Epithelial cell of esophagus (primary cell): ENCODE data around the gene PNMA8B.

Experiments
- DNase-seq: peaks from one replicate; pipeline ENCODE4 v3.0.0; 2010; ENCODE audit warnings: low read depth
- H3K4me3 ChIP-seq: 2 replicates; pipeline ENCODE4 v1.5.1; 2011; ENCODE audit warnings: mild to moderate bottlenecking, low read length, control low read depth
- CTCF ChIP-seq: IDR thresholded peaks from 2 replicates; pipeline ENCODE4 v1.5.1; 2011; ENCODE audit warnings: low read depth, mild to moderate bottlenecking, low read length, control low read depth, inconsistent platforms; ENCODE audit not compliant: insufficient read depth; ENCODE audit errors: missing control alignments

Gene PNMA8B

GRCh38 chr19:46452186-46452585, 43.5 kb downstream of the PNMA8B start:
- no peak overlapping the region for H3K4me3 ChIP-seq
- no peak for TF ChIP-seq CTCF

GRCh38 chr19:46451352-46451751, 44.3 kb downstream of the PNMA8B start:
- DNase-seq = peak; percentile 81
- no peak for TF ChIP-seq CTCF
- H3K4me3 ChIP-seq = no peak overlapping the region

More at GRCh38 chr19:46452186-46452585, 43.5 kb downstream of the PNMA8B start:
- no peak for DNase-seq

GRCh38 chr19:46450737-46451136, 44.9 kb downstream of the PNMA8B start:
- no peak for TF ChIP-seq CTCF
- H3K4me3 ChIP-seq = no peak overlapping the region
- DNase-seq = no peak

GRCh38 chr19:46449228-46449627, 46.4 kb downstream of the PNMA8B start:
- no peak for TF ChIP-seq CTCF
- DNase-seq = no peak
- H3K4me3 ChIP-seq = no peak overlapping the region

GRCh38 chr19:46448601-46449000, 47.1 kb downstream of the PNMA8B start:
- TF ChIP-seq CTCF = no peak
- H3K4me3 ChIP-seq = no peak overlapping the region
- DNase-seq = no peak

GRCh38 chr19:46447824-46448223, 47.8 kb downstream of the PNMA8B start:
- TF ChIP-seq CTCF = no peak
- no peak overlapping the region for H3K4me3 ChIP-seq
- no peak for DNase-seq

GRCh38 chr19:46447006-46447405, 48.7 kb downstream of the PNMA8B start:
- H3K4me3 ChIP-seq = no peak overlapping the region
- no peak for DNase-seq
- TF ChIP-seq CTCF = no peak
